ENCODE measurements around the gene MRPL45. TPM values are rescaled to one million over a fixed set of nuclear protein-coding genes. Genes with fewer than 3 reads are reported as not detected.
A peak's percentile ranks its signal among the peaks of the same experiment; 100 is the strongest.
"Not testable (repeated sequence)": the region's sequence is repeated elsewhere in the genome, so short reads cannot be mapped to it uniquely, and the experiment has no call there.

MRPL45 gene
- total RNA-seq, 2 experiments from 2014 or later = 45.0 to 46.6 TPM

DNA sequence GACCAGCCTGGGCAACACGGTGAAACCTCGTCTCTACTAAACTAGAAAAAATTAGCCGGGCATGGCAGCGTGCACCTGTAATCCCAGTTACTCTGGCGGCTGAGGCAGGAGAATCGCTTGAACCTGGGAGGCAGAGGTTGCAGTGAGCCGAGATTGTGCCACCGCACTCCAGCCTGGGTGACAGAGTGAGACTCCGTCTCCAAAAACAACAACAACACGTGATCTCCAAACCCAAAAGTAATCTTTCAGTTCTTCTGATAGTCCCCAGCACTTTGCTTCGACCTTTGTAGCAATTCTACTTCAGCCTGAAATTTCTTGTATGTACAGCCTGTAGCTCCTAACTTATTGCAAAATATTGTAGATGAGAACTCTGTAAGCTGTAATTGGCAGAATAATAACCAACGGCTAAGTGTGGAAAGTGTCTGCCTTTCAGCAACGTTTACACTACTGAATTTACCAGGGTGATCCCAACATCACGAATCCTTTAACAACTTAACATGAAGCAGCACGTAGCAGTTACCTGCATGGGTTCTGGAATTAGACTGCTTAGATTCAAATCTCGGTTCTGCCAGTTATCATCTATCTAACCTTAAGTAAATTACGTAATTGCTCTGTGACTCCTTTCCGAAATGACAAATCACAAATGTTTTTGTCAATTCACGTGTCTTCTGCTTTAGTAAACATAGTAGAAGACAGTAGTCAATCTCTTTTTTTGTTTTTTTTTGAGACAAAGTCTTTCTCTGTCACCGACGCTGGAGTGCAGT lies 1.2 kb upstream of the MRPL45 start:
- Mint-ChIP-seq H3K4me1 (ENCODE audit: low read depth) (peaks cover 10% of the 10 kb centered on the region), H3K27ac (peak overlapping the region; percentile 88), H3K4me3 (peak overlapping the region; percentile 93)
- H3K27me3 Mint-ChIP-seq; H3K36me3 Mint-ChIP-seq; H3K9me3 Mint-ChIP-seq; POLR2A ChIA-PET; CTCF ChIA-PET; intact Hi-C loops (cut with micrococcal nuclease); DNase-seq: not testable (repeated sequence)

DNA sequence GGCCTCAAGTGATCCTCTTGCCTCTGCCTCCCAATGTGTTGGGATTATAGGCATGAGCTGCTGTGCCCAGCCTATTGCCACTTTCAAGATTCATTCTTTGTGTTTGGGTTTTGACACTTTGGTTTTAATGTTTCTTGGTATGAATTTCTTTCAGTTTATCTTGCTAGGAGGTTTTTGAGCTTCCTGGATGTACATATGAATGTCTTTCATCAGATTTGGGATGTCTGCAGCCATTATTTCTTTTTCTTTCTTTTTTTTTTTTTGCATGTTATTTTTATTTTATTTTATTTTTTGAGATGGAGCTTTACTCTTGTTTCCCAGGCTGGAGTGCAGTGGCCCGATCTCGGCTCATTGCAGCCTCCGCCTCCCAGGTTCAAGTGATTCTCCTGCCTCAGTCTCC lies 18.5 kb downstream of the MRPL45 start:
- Mint-ChIP-seq H3K4me3 (no peak overlapping the region), H3K4me1 (ENCODE audit: low read depth) (no peaks in the 10 kb centered on the region), H3K27me3 (no peaks in the 10 kb centered on the region), H3K9me3 (no peaks in the 10 kb centered on the region), H3K27ac (no peak overlapping the region), H3K36me3 (peaks cover 27% of the 10 kb centered on the region)
- ChIA-PET POLR2A (interaction anchor here (0.8 kb wide), 1 partner anchor 100 kb away, joined by 3 read pairs; no protein-coding TSS in a partner anchor), CTCF (no interaction called here)
- intact Hi-C loops (cut with micrococcal nuclease) = no loop called here
- no peak for DNase-seq

DNA sequence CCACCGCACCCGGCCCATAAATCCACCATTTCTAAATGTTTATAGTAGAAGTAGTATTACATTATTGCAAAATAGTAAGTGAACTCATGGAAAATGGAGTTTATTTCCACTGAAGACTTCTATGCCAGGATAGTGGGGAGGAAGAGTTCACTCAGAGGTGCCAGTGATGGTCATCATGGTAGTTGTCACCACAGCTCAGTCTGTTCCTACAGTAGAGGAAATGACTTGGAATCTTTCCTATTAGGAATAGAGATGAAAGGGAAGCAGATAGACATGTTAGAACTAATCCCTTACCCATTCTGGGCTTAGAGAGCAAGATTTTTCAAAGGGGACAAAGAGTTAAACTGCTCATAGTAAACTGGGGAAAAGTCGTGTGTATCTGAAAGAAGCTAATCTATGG lies 20.1 kb downstream of the MRPL45 start:
- POLR2A ChIA-PET = no interaction called here
- Mint-ChIP-seq H3K27me3 (no peaks in the 10 kb centered on the region), H3K36me3 (peaks cover 32% of the 10 kb centered on the region), H3K9me3 (no peaks in the 10 kb centered on the region), H3K4me3 (no peak overlapping the region), H3K27ac (no peak overlapping the region), H3K4me1 (ENCODE audit: low read depth) (no peaks in the 10 kb centered on the region)
- DNase-seq = no peak
- intact Hi-C loops (cut with micrococcal nuclease) = no loop called here
- CTCF ChIA-PET = interaction anchor here (1.0 to 1.2 kb wide), 2 partner anchors 32 to 928 kb away, joined by 3 read pairs; no protein-coding TSS in a partner anchor

DNA sequence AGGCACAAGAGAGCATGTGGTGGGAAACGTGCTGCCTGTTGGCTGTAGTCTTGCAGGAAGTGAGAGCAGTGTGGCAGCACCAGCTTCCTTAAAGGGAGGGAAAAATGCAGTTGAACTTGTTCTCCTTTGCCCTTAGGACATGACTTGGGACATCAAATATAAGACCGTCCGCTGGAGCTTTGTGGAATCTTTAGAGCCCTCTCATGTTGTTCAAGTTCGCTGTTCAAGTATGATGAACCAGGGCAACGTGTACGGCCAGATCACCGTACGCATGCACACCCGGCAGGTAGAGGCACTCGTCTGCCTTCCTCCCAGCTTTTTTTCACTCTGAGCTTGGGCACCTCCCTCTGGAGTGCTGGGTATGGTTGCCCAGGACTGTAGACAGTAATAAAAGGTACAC lies 23.5 kb downstream of the MRPL45 start:
- H3K27me3 Mint-ChIP-seq = no peaks in the 10 kb centered on the region
- ChIA-PET CTCF (interaction anchor here (0.6 to 1.3 kb wide), 3 partner anchors 13 to 471 kb away, joined by 3 read pairs; no protein-coding TSS in a partner anchor), POLR2A (no interaction called here)
- no peak overlapping the region for H3K4me3 Mint-ChIP-seq
- no peaks in the 10 kb centered on the region for H3K9me3 Mint-ChIP-seq
- H3K4me1 Mint-ChIP-seq (ENCODE audit: low read depth) = no peaks in the 10 kb centered on the region
- DNase-seq = no peak
- no peak overlapping the region for H3K27ac Mint-ChIP-seq
- intact Hi-C loops (cut with micrococcal nuclease) = no loop called here
- H3K36me3 Mint-ChIP-seq = peaks cover 31% of the 10 kb centered on the region

DNA sequence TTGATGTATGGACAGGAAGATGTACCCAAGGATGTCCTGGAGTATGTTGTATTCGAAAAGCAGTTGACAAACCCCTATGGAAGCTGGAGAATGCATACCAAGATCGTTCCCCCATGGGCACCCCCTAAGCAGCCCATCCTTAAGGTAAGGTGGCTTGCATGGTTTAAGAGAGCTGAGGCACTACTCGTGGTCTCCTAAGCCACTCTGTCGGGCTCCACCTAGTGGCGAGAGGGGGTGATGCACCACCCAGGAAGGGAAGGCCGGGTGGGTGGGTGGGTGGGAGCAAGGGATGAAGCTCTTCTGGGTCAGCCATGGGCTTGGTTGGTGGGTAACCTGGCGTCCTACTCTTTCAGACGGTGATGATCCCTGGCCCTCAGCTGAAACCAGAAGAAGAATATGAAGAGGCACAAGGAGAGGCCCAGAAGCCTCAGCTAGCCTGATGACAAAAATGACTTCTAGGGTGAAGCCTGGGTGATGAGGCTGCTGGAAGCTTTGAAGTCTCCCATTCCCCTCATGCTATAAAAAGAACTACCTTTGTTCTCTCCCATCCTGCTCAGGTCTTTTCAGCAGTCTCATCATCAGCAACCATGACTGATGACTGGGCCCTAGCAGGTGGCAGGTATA lies 25.3 kb downstream of the MRPL45 start:
- peak; percentile 76 for DNase-seq
- H3K4me1 Mint-ChIP-seq (ENCODE audit: low read depth) = no peaks in the 10 kb centered on the region
- no peak overlapping the region for H3K27ac Mint-ChIP-seq
- H3K36me3 Mint-ChIP-seq = peaks cover 21% of the 10 kb centered on the region
- H3K4me3 Mint-ChIP-seq = no peak overlapping the region
- H3K27me3 Mint-ChIP-seq = no peaks in the 10 kb centered on the region
- CTCF ChIA-PET = interaction anchor here (0.7 to 2.4 kb wide), 10 partner anchors 9 to 236 kb away, joined by 3 to 11 read pairs (median 4); partner anchors contain the start of gene SOCS7
- intact Hi-C loops (cut with micrococcal nuclease) = no loop called here
- POLR2A ChIA-PET = no interaction called here
- H3K9me3 Mint-ChIP-seq = no peaks in the 10 kb centered on the region

DNA sequence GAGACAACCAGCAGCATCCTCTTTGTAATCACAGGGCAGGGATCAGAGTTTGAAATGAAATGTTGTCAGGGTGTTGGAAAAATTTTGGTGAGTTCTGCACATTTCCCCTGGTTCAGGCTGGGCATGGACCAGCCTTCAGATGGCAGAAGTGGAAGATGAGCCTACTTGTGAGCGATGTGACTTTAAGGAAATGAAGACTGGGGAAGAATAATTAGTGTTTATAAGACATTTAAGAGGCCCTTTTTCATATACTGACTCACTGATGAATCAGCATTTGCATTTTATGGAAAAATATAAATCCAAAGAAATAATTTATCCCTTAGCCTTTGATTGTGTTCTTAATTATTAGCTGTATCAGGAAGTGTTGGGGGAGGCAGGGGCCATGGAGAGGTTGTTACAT lies 25.9 kb downstream of the MRPL45 start:
- Mint-ChIP-seq H3K27ac (no peak overlapping the region), H3K4me3 (no peak overlapping the region), H3K9me3 (no peaks in the 10 kb centered on the region), H3K4me1 (ENCODE audit: low read depth) (no peaks in the 10 kb centered on the region), H3K27me3 (no peaks in the 10 kb centered on the region), H3K36me3 (peaks cover 21% of the 10 kb centered on the region)
- CTCF ChIA-PET = interaction anchor here (1.0 to 2.4 kb wide), 9 partner anchors 9 to 92 kb away, joined by 3 to 11 read pairs (median 5); no protein-coding TSS in a partner anchor
- no peak for DNase-seq
- intact Hi-C loops (cut with micrococcal nuclease) = no loop called here
- POLR2A ChIA-PET = interaction anchor here (0.6 kb wide), 1 partner anchor 10 kb away, joined by 3 read pairs; no protein-coding TSS in a partner anchor

DNA sequence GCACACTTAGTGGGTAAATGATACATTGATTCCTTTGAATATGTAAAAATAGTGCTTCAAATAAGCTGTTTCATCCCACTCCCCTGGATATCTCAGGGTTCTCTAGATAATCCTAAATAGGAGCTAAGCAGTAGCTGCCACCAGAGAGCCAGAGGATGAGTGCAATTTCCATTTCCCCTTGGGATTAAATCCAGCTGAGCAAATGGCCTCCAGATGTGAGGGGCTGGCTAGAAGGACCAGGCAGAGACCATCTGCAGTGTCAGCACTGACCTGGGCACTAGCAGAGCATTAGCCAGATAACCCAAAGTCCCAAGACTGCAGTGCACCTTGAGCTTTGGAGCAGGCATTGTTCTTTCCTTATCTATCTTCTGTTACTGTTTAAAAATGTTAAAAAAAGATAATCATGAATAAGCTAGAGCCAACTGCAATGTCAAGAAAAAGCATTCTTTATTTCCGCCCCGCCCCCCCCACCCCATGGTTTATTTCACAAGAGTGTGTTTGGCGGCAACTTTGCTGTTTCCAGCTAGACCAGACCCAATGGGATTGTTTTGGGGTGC lies 27.3 kb downstream of the MRPL45 start:
- H3K9me3 Mint-ChIP-seq = no peaks in the 10 kb centered on the region
- no peaks in the 10 kb centered on the region for H3K27me3 Mint-ChIP-seq
- intact Hi-C loops (cut with micrococcal nuclease) = no loop called here
- ChIA-PET POLR2A (no interaction called here), CTCF (interaction anchor here (0.6 to 3.6 kb wide), 7 partner anchors 9 to 483 kb away, joined by 3 to 23 read pairs (median 5); no protein-coding TSS in a partner anchor)
- no peak overlapping the region for H3K27ac Mint-ChIP-seq
- DNase-seq = no peak
- peaks cover 18% of the 10 kb centered on the region for H3K36me3 Mint-ChIP-seq
- no peaks in the 10 kb centered on the region for H3K4me1 Mint-ChIP-seq (ENCODE audit: low read depth)
- H3K4me3 Mint-ChIP-seq = no peak overlapping the region

DNA sequence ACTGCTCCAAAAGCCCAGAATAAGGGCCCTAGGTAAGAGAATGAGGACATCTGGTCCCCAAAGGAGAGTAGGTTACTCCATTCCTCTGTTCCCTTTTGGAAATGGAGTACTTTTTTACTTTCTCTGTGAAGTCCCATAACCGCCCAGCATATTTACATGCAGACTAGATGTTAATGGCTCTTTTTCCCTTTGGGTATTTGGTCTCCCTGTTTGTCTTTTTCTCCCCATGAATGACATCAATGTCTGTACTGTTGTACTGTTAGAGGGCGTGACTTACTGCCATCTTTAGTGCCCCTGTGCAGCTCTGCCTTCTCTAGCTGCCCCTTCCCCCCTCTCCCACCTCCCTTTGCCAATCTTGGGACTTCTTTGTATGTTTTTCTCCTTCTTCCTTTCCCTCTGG lies 27.8 kb downstream of the MRPL45 start:
- no peak for DNase-seq
- no peak overlapping the region for H3K27ac Mint-ChIP-seq
- peaks cover under 1% of the 10 kb centered on the region for H3K27me3 Mint-ChIP-seq
- ChIA-PET POLR2A (no interaction called here), CTCF (interaction anchor here (0.8 to 3.6 kb wide), 5 partner anchors 9 to 90 kb away, joined by 3 to 23 read pairs (median 5); no protein-coding TSS in a partner anchor)
- intact Hi-C loops (cut with micrococcal nuclease) = no loop called here
- no peaks in the 10 kb centered on the region for H3K4me1 Mint-ChIP-seq (ENCODE audit: low read depth)
- H3K36me3 Mint-ChIP-seq = peaks cover 18% of the 10 kb centered on the region
- no peak overlapping the region for H3K4me3 Mint-ChIP-seq
- H3K9me3 Mint-ChIP-seq = no peaks in the 10 kb centered on the region

DNA sequence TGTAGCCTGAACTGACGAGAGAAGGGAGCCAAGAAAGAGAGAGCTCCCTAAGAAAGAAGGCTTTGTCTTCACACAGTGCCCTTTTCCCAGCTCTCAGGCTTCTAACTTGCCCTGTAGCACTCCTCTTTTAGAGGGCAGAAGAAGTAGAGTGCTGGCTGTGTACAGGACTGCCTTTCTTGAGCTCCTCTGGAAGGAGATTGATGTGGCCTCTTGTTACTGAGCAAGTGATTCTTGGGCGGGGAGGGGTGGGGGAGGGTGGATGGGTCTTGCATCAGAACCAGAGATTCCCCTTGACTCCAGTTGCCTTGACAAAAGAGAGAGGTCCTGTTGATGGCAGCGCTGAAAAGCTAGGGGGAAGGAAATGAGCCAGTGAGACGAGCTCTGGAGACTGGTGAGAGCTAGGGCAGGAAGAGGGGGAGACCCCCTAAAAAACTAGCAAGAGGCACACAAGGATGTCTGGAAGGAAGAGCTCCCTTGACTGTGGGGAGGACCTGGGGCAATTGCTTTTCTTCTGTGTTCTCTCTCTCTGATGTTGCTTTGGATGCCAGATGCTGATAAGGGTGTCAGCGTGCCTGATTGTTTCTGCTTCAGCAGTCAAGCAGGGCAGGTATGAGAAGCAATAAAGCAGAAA lies 28.4 kb downstream of the MRPL45 start:
- no peak for DNase-seq
- intact Hi-C loops (cut with micrococcal nuclease) = no loop called here
- H3K9me3 Mint-ChIP-seq = no peaks in the 10 kb centered on the region
- H3K27ac Mint-ChIP-seq = no peak overlapping the region
- no peak overlapping the region for H3K4me3 Mint-ChIP-seq
- peaks cover 2% of the 10 kb centered on the region for H3K27me3 Mint-ChIP-seq
- peaks cover 15% of the 10 kb centered on the region for H3K36me3 Mint-ChIP-seq
- H3K4me1 Mint-ChIP-seq (ENCODE audit: low read depth) = no peaks in the 10 kb centered on the region
- ChIA-PET POLR2A (no interaction called here), CTCF (interaction anchor here (1.1 to 3.6 kb wide), 4 partner anchors 8 to 89 kb away, joined by 3 to 23 read pairs (median 6); no protein-coding TSS in a partner anchor)

DNA sequence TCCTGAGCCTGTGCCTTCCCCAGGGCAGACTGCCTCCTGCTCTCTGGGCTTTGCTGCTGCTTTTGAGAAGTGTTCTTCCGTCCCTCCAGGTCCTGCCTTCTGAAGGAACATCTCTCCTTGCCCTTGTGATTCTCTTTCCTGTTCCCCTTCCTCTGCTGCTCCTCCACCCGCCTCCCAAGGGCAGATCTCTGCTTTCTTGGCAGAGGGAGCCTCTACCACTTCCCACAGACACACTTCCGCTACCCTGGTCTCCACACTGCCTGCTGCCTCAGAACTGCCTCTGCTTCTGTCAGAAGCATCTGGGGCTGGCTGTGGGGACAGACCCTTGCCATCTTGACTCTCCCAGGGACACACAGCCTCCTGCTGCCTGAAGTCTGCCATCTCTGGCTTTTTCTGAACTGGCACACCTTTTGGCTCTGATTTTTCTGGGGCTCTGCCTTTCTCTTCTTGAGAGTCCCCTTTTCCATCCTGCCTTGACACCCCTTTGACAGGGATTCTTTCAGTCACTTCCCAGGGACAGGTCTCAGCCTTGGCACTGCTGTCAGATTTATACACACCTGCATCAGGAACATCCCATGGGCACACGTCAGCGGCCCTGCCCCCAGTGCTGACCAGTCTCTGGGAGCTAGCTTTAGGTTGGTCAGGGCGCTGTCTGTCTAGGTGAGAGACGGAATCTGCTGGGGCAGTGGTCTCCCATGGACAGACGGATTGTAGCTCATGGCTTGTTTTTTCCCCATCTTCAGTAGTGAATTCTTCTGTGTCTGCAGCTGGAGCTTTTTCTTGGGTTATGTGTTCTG lies 30.2 kb downstream of the MRPL45 start:
- no peak for DNase-seq
- Mint-ChIP-seq H3K9me3 (no peaks in the 10 kb centered on the region), H3K27ac (no peak overlapping the region), H3K4me1 (ENCODE audit: low read depth) (no peaks in the 10 kb centered on the region), H3K36me3 (peaks cover 8% of the 10 kb centered on the region), H3K4me3 (no peak overlapping the region), H3K27me3 (peaks cover 2% of the 10 kb centered on the region)
- ChIA-PET CTCF (interaction anchor here (1.6 to 3.6 kb wide), 3 partner anchors 17 to 87 kb away, joined by 4 to 23 read pairs (median 4); partner anchors contain the start of gene GPR179), POLR2A (no interaction called here)
- intact Hi-C loops (cut with micrococcal nuclease) = no loop called here

DNA sequence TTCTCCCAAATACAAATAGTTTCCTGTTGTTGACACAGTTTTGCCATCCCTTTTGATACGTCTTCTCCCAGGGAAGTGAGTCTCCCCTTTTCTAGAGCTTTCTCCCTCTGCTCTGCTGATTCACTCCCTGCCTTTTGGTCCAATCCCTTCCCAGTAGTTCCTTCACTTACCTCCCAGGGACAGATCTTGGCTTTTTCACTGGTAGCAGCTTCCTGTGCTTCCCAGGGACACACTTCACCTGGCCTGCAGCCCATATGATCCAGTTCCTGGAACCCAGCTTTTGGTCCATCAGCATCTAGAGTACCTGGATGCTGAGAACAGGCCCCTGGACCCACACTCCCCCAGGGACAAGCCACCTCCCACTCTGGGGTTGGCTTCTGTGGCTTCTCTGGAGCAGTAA lies 31.0 kb downstream of the MRPL45 start:
- POLR2A ChIA-PET = no interaction called here

More for the DNA sequence above, 31.0 kb downstream of the MRPL45 start:
- Mint-ChIP-seq H3K36me3 (peaks cover 4% of the 10 kb centered on the region), H3K27me3 (peaks cover 2% of the 10 kb centered on the region), H3K4me3 (no peak overlapping the region), H3K9me3 (no peaks in the 10 kb centered on the region), H3K4me1 (ENCODE audit: low read depth) (no peaks in the 10 kb centered on the region), H3K27ac (no peak overlapping the region)
- intact Hi-C loops (cut with micrococcal nuclease) = no loop called here
- no peak for DNase-seq
- CTCF ChIA-PET = interaction anchor here (1.0 to 1.6 kb wide), 4 partner anchors 9 to 87 kb away, joined by 3 to 8 read pairs (median 4); partner anchors contain the start of gene GPR179
